Measurements from ENCODE around the gene AEN.

Gene AEN, protein sequence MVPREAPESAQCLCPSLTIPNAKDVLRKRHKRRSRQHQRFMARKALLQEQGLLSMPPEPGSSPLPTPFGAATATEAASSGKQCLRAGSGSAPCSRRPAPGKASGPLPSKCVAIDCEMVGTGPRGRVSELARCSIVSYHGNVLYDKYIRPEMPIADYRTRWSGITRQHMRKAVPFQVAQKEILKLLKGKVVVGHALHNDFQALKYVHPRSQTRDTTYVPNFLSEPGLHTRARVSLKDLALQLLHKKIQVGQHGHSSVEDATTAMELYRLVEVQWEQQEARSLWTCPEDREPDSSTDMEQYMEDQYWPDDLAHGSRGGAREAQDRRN

DNA sequence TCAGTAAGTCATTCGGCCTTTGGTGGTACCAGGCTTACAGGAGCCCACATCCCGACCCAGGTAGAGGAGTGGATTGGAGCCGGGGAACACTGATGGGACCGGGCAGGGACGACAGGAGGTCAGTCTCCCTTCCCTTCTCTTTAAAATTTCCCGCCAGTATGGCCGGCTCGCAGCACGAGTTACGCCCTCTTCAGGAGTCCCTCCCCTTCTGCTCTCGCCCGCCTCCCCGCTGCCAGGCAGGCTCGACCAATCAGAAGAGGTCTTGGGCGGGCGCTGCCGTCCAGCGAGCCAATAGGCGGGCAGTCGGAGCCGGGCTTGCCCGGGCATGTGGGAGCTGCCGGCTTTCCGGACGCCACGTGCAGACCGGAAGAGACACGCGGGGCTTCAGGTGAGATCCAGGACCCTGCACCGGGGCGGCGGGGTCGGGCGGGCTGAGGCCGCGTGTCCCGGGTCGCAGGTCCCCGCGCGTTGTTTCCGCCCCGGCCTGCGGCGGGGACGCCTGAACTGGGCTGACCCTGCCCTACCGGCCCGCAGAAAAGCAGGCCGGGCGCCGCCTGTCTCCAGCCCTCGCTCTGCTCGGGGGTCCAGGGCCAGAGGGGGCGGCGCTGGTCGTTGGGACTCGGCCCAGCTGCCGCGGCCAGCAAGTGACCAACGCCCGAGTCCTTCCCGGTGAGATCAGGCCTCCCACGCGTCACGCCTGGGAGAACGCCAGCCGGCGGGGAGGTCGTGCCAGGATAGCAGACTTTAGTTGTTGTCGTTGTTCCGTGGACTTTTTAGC lies at the start of gene AEN:
Gene AEN (plus strand): TSS at position 346 of the 778 bp plus-strand sequence. CDS start 4,870 bp downstream, outside the sequence.
- FAIRE-seq, result no peak

DNA sequence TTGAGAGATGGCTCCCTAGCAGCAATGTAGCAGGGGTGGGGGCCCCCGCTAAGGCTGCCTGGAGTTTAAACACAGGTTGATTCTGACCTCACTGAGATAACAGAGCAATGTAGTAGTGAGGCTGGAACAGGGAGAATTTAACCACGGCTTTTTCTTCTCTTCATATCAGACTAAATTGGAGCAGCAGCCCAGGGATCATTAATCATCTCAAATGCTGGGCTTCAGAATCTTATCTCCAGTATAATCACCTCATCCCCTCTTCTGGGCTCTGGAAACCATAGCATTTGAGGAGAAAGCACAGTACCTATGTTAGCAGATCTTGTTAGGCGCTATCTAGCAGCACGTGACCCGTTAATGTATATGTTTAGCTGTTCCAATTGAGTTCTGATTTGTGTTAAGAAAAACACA lies 49.3 kb upstream of the AEN start:
- no peak for FAIRE-seq

DNA sequence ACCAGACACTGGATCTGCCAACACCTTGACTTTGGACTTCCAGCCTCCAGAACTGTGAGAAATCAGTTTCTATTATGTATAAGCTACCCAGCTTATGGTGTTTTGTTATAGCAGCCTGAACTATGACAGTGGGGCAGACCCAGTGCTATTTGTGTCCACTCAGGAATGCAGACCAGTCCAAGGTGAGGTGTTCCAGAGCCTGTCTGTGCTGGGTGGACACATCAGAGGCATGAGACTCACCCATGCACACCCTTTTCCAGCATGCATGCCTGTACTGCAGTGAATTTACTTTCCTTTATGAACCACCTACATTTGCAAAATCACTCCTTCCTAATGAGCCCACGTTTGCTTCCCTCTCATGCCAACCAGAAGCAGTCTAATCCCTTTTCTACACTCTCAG lies 47.1 kb upstream of the AEN start:
- FAIRE-seq, result no peak

DNA sequence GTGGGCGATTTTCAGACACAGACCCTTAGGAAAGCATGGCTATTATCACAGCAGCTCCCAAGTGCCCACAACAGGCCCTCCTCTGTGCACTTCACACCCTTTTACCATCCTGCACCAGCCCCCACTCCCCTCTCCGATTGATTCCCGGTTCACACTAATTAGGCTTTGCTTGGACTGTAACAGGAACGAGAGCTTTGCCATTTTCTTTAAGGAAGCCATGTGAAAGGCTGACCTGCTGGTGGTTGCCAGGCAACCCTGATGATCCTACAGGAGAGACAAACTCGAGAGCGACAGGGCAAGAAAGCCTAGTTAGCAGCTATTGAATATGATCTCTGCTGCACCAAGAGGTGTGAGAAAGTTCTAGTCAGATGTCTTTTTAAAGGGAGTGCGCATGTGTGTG lies 46.5 kb upstream of the AEN start:
- FAIRE-seq, result no peak

DNA sequence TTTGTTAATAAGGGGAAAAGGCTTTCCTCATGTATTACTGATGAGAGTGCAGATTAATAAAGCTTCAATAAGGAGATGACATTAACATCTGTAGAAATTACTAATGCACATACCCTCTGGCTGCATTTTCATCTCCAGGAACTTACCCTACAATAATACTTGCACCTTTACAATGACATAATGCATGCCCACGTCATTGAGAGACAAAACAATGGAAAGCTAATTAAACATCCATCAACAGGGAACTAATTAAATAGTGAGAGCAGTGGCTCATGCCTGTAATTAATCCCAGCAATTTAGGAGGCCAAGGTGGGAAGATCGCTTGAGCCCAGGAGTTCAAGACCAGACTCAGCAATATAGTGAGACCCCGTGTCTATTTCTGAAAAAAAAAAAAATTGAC lies 41.8 kb upstream of the AEN start:
- FAIRE-seq, result no peak

DNA sequence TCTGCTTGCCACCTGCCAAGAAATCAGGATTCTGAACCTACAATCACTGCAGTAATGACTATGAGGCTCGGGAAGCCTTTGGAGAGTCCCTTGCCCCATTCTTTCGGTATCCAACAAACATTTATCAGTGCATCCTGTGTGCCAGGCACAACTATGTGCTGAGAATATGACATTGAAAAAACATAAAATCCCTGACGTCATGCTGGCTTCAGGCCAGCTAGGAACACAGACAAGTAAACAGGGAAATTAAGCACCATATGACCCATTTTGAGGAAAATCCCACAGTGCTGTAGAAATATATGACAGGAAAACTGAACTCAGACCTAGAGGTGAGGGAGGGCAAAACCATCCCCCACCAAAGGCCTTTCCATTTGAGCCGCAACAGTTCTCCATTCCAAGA lies 40.6 kb upstream of the AEN start:
- FAIRE-seq, result no peak

DNA sequence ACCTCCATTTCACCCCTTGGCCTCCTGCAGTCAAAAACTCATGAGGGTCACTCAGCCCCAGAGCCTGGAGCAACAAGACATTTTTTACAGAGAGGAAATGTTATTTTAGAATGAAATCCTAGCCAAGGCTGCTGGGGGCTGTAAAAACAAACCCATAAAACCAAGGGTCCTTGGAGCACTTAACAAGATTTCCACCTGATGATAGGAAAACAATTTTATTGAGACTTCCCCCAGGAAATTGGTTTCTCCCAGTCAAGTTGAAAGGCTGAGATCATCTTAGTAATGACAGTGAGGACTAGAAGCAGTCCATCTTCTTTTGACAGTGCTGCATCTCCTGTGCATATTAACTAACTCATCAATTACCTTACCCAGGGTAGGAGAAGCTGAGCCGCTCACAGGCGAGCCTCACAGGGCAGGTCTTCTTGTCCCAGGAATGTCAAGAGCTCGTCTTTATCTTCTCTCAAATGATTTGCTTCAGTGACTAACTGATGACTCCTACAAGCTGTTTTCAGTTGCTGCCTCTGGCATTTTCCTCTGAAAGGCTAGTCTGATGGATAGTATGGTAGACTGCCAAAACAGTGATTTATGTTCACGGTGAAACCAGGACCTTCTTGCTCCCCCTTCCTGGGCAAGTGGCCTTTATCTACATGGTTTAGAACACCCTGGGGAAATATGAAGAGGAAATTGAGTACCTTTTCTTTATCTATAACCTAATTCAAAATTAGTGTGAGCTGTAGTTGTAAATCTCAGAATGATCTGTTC lies 34.6 kb upstream of the AEN start:
- FAIRE-seq, result no peak

DNA sequence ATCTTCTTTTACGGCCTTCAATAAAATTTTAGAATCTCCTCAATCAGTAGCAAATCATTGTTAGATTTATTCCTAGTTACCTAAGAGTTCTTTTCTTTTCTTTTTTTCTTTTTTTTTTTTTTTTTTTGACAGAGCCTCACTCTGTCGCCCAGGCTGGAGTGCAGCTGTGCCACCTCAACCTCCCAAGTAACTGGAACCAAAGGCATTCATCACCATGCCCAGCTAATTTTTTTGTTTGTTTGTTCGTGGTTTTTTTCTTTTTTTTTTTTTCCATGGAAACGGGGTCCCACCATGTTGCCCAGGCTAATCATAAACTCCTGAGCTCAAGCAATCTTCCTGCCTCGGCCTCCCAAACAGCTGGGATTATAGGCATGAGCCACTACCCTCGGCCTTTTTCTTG lies 30.4 kb upstream of the AEN start:
- FAIRE-seq, result no peak

DNA sequence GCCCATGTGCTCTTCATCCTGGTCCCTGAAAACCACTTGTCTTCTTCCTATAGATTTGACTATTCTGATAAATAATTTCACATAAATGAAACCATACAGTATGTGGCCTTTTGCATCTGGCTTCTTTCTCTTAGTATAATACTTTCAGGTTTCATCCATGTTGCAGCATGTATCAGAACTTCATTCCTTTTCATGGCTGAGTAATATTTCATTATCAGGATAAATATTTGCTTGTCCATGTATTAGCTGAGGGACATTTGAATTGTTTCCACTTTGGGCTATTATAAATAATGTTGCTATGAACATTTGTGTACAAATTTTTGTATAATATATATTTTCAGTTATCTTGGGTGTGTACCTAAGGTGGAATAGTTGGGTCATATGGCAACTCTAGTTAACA lies 29.8 kb upstream of the AEN start:
- no peak for FAIRE-seq

DNA sequence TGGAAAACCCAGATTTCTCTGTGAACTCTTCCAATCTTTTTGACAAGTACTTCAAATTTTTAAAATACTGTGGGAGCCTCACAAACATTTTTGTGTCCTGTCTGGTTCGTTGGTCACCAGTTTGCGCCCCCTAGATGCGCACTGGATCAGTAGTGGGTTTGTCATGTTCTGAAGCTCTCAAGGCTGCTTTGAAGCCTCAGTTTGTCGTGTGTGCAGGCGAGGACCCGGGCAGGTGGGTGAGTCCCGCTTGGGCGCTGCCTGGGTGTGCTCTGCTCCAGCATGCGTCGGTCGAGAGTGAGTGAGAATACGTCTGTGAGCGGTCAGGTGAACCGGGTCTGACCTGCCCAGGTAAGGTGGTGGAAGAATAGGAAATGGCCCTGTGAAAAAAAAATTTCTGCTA lies 17.3 kb upstream of the AEN start:
- FAIRE-seq, result no peak

DNA sequence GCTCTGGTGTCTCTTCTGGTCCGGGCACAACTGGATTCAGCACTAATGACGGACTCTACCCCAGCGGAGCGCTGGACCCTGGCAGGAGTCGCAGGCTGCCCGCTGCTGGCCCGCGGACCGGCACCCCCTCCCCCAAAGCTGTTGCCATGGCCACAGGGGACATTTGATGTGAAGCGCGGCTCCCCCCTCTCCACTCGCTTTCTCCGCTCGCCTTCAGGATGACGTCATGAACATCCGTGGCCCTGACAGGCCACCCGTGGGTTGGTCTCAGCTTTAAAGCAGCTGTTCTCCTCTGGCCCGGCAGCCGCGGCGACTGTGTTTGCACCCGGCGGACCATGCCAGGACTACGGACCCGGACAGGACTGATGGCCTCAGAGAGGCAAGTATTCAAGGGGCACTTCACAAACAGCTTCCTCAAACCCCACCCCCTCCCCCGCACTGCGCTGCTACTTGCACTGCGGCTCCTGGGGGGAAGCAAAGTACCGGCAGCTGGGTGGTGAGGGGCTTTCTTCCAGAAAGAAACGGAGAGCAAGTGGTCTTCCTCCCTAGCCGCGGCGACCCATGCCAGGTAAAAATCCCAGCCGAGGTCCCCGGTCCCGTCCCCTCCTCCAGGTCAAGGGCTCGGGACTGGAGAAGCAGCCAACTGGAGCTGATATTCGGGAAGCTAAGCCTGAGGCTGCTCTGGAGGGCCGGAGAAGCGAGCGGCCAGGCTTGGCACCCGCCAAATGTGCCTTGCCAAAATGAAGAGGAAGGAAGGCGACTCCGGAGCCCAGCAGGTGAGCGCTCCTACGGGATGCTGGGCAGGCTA lies 16.6 kb upstream of the AEN start:
- no peak for FAIRE-seq

DNA sequence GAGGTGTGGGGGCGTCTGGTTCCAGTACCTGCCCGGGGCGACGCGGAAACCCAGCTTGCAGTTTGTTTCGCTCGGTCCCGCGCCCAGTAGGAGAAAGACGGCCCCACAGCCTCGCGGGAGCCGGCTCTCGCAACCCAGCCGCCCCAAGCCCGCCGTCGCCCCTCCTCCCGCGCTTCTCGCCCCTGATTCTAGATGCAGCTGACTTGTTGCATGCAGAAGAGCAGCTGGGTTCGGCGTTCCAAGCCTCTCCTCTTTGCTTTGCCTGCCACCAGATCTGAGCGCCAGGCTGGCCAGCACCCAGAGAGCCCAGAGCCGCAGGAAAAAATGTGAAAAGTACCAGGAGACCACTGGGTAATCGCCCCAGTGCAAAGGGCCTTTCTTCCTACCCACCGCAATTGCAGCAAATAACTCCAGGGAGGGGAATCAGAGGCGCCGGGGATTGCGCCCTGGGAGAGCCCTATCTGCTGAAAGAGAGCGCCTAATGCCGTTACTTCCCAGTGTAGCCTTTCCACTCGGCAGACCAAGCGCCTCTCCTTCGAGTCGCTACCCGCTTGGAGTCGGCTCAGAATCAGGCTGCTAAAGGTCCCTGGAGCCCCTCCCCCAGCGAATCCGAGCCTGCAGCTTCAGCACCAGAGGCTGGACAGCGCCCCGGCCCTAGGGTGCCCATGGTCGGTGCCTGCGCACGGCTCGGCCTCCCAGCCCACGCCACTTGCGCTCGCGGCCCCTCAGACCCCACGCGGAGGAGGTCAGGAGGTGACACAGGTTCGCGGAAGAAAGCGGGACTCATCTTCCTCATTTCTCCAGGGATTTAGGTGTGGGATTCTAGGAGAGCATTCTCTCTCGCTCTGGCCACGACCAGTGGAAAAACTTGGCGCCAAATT lies 15.7 kb upstream of the AEN start:
- FAIRE-seq, result no peak

DNA sequence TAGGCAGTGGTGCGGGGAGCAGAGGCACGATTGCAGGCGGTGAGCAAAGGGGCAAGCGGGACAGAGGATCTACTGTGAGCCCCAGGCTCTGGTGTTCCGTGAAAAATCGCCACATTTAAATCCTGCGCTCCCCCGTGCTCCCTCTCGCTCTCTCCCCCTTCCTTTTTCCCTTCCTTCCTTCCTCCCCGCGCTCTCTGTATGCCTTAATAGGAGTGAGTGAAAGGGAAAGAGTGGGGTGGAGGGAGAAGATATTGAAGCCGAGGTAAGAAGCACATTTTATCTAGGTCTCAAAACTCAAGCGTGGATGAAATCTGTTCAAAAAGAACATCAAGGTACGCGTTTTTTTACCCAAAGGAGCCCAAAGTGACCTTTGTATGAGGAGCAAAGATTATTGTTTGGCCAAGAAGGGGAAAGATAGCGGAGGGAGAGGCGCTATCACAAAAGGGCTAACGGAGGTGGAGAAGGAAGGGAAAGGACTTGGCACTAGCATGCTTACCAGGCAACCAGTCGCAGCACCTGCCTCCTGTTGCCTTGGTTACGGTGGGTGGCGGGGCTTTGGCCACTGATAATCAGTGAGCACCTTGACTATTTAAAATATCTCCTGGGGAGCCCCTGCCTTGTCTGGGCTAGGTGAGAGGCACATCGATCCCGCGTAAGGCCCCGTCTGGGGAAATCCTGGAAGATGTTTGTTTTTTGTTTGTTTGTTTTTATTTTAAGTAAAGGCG lies 14.9 kb upstream of the AEN start:
- FAIRE-seq, result no peak

DNA sequence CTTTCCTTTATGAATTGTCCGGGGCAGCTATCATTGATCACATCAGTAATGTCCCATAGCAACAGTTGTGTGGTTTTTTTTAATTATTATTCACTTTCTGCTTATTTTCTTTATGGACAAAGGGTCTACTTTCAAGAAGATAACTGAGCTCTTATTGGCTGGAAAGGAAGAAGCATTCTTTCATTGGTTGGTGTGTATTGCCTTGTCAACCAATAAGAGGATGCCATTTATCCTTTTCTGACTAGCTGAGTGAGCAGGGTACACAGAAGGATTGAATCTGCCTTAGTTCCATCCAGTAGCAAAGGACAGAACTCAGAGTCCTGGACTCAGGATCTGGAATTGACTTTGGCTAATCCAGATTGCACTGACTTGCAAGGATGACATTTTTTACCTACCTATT lies 13.2 kb upstream of the AEN start:
- no peak for FAIRE-seq

DNA sequence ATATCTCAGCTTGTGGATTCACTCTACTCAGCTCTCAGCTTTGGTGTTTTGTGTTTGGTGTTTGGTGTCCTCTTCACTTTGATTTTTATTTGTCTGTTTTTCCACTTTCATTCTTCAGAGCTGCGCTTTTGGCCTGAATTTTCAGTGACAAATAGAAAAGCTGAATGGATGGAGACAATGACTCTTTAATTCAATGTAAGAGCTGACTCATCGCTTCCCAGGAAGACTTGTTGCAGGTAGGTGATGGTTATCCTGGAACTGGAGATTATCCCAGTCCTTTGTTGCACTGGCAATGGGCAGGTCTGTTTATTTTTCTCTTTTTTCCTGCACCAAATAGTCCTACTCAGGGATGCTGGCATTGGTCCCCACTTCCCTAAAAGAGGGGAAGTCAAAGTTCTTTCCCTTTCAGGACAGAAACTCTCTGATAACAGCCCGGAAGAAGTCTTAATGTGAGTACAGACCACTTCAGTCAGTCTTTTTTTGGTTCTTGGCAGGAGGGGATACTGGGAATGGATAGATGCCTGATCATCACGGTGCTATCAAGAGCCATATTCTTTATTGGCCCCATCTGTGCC lies 12.4 kb upstream of the AEN start:
- FAIRE-seq, result no peak

DNA sequence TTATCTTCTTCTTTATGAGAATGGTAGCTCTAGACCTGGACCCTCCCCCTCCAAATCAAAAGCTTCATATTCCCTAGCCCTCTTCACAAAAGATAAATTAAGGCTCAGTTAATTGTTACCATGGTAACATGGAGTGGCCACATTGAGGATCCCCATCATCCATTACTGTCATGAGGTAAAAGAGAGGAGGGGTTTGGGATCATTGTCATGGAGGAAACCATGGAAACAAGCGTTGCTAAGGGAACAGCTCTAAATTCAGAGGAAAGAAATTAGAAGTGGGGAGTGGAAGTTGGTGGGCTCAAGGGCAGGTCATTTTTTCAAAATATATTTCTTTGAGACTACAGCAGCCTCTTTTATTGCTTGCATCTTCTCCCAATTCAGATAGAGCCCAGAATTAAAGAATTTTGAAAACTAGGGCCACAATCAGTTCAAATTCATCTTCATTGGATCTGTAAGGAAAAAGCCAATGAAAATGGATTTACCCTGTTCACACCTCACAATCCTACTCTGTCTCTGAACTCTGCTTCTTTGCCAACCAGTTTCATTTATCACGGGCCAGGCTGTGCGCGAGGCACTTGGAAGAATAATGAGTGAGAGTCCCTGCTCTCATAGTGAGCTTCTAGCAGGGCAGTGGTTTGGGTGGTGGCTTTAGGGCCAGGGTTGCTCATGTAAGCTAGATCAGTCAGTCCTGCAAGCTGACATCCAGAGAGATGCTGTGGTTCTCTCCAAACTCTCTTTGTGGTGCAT lies 11.6 kb upstream of the AEN start:
- FAIRE-seq, result no peak

DNA sequence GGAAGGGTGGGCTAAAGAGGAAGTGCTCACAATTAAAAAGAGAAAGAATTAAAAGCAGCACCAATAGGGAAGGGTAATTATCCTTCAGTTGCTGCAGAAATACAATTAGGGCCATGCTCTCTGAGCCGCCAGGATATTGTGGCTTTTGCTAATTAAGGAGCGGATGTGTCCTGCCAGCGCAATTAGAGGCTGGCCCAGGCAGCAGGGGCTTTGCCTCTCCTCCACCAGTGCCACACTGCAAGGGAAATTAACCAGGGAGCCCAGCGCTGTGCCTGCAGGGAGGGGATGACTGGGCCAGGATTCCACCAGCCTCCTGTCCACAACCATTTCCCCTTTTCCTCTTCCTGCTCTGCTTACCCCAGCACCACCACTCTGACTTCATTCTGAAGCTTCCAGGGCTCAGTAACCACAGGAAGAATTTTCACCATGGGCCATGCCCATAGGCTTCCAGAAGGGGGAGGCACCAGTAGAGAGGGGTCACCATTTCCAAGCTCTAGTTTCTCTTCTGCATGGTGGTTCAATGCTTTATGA lies 10.4 kb upstream of the AEN start:
- FAIRE-seq, result no peak

DNA sequence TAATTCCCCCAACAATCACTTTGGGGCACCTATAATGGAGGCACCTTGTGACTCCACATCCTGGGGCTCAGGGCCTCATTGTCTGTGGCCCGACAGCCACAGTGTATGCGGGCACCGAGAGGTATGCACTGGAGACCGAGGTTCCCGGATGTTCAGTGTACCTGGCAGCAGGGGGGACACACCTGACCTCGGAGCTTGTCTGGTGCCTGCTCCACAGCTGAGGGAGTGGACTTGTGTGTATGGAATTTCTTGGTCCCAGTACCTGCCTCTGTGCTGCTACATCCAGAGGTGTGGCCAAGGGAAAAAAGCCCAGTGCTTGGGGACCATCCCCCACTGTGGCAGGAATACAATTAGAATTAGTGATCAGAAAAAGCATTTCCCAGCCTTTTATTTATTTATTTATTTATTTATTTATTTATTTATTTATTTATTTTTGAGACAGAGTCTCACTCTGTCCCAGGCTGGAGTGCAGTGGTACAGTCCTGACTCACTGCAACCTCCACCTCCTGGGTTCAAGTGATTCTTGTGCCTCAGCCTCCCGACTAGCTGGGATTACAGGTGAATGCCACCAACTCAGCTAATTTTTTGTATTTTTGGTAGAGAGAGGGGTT lies 8.8 kb upstream of the AEN start:
- FAIRE-seq, result no peak
